Measurements from ENCODE around the gene MPPED1. TPM values are rescaled to one million over a fixed set of nuclear protein-coding genes. Genes with fewer than 3 reads are reported as not detected.
A peak's percentile ranks its signal among the peaks of the same experiment; 100 is the strongest.

The MPPED1 gene
- total and polyA plus RNA-seq, 2 of the 13 experiments (the other 11 are each of a cell fraction or from before 2014, with no cell fraction given): 0.77 TPM; not detected in 1

- no peak for TF ChIP-seq NFATC3 (CRISPR knock-in tag; IDR thresholded peaks at IDR 0.05)
- no peak for TF ChIP-seq CREBL2 (CRISPR knock-in tag; IDR thresholded peaks at IDR 0.05; ENCODE audit: borderline replicate concordance)
Measured at GRCh38 chr22:43364169-43364435, 47.7 kb upstream of the MPPED1 start (continued).

- no peak overlapping the region for H2AFZ ChIP-seq (ENCODE audit: low read length)
- ATAC-seq (no peak), FAIRE-seq (no peak), DNase-seq (ENCODE audit: low spot score) (no peak)
- intact Hi-C loops (cut with micrococcal nuclease; ENCODE audit: unreplicated experiment) (no loop called here), in situ Hi-C loops (cut with HindIII; ENCODE audit: extremely low pct_ligation_motif_present, low pct_unique_long_range_greater_than_20kb) (no loop called here)
- no peak overlapping the region for H3K9ac ChIP-seq (ENCODE audit: insufficient read depth, low read depth, low read length)
- no peaks in the 10 kb centered on the region for H3K36me3 ChIP-seq (replicated peaks in 1 of 2; ENCODE audit: control insufficient read depth in 1 of 2, insufficient read depth in 2 of 2, low read length in 2 of 2)
- no TSS peak for BruUV-seq (replicated peaks)
- H3K4me1 ChIP-seq (ENCODE audit: insufficient read depth, low read length): 0 out of 2 replicates have a peak, but pooled peaks cover 6% of the 10 kb centered on the region
- no peaks in the 10 kb centered on the region for H3K79me2 ChIP-seq (ENCODE audit: insufficient read depth, low read length)
- H3K27me3 ChIP-seq (ENCODE audit: control insufficient read depth in 1 of 2, insufficient read depth in 2 of 2, low read length in 2 of 2): 0 out of 5 replicates have a peak, but pooled peaks cover 0 to 6% of the 10 kb centered on the region in 2 experiments
- CTCF ChIA-PET (ENCODE audit: low intra/inter-chr PET ratio, low total read pairs): interaction anchor here (1.0 kb wide), 1 partner anchor 20 kb away, joined by 3 read pairs; no protein-coding TSS in a partner anchor
- no peak overlapping the region for H3K4me2 ChIP-seq (ENCODE audit: low read depth, low read length)
- TF ChIP-seq ZNF629 (CRISPR knock-in tag; conservative IDR thresholded peaks at IDR 0.05) (0 out of 2 replicates have a peak, but pooled peaks have one; percentile 20), TARDBP (CRISPR knock-in tag; IDR thresholded peaks at IDR 0.05) (no peak), ZFP91 (CRISPR knock-in tag; IDR thresholded peaks at IDR 0.05; ENCODE audit: borderline replicate concordance) (no peak), ZNF12 (CRISPR knock-in tag; IDR thresholded peaks at IDR 0.05) (no peak), ZNF563 (CRISPR knock-in tag; IDR thresholded peaks at IDR 0.05) (no peak), ATF4 (CRISPR knock-in tag; IDR thresholded peaks at IDR 0.05) (no peak), TERF1 (CRISPR knock-in tag; IDR thresholded peaks at IDR 0.05) (no peak), FOXK2 (IDR thresholded peaks at IDR 0.05) (no peak), CTCF (CRISPR knock-in tag; IDR thresholded peaks at IDR 0.05) (peak; percentile 35), PBX2 (CRISPR knock-in tag; IDR thresholded peaks at IDR 0.05) (no peak), IKZF1 (IDR thresholded peaks at IDR 0.05) (no peak), NR0B2 (CRISPR knock-in tag; IDR thresholded peaks at IDR 0.05) (no peak), STAG1 (CRISPR knock-in tag; IDR thresholded peaks at IDR 0.05) (peak; percentile 41)
- H3K27ac ChIP-seq (ENCODE audit: extremely low read length, insufficient read depth, low read length): no peak overlapping the region
- H3K9me3 ChIP-seq (ENCODE audit: low read length): no peaks in the 10 kb centered on the region
- H3K4me3 ChIP-seq (replicated peaks in 1 of 3; ENCODE audit: insufficient read depth in 1 of 3, low read depth in 2 of 3, low read length in 3 of 3): no peak overlapping the region
- 24% methylated on average over 6 of the region's 6 CpGs for WGBS (ENCODE audit: low lambda C conversion rate)
- POLR2A ChIA-PET: no interaction called here
- H4K20me1 ChIP-seq (ENCODE audit: insufficient read depth, low read length): no peaks in the 10 kb centered on the region
Measured at GRCh38 chr22:43365715-43366440, 45.9 kb upstream of the MPPED1 start.
